ENCODE measurements around the gene TTN.

Gene TTN

DNA sequence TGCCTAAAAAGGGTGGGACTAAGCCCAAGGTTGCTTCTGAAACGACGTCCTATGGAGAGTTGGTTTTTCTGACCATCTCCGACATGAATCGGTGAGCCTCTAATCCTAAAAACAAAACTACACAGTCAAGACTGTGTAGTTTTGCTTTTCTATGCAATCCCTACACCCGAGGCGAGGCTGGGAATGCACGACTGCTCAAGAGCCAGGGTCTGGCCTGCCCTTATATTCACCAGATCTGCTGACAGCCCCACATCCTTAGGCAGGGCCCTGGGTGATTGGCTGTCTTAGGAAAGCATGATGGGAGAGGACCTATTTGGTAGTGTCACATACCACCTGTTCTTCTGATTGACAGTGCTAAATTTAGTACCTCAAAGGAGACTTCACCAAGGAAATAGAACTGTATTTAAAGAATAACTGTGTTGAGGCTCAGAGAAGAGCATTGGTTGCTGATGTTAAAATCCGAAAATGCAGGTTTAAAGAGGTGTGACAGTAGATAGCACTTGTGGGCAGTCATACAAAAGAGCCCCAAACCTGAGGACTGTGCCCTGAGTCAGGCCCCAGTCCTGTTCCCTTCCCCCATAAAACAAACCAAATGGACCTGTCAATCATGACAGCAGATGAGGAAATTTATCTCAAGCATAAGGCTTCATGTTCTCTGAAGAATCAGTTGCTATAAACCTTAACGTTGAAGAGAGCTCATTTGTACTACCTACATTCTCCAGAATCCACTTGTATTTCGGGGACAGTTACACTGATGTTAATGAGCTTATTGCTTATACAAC, at the start of gene TTN:
TTN (minus strand) TSS at position 197 of the 782 bp plus-strand sequence. CDS start 2,781 bp downstream, outside the sequence.
- no peak for DNase-seq (ENCODE audit: low spot score)
- no peak for FAIRE-seq

DNA sequence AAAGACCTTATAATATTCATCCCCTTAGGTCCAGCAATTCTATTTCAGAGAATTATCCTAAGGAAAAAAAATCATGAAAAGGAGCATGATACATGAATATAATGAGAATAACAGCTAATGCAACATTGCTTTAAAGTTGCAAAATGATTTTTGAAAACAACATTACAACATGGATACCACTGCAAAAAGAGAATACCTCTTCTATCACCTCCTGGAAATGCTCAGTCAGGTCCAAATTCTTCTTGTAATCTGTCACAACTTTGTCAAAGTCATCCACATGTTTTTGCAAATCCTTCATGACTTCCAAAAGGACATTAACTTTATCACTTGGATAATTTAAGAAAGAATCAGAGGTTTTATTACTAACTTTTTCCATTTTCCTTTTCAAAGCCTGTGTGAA, 47.9 kb upstream of the TTN start:
- no peak for DNase-seq (ENCODE audit: low spot score)

DNA sequence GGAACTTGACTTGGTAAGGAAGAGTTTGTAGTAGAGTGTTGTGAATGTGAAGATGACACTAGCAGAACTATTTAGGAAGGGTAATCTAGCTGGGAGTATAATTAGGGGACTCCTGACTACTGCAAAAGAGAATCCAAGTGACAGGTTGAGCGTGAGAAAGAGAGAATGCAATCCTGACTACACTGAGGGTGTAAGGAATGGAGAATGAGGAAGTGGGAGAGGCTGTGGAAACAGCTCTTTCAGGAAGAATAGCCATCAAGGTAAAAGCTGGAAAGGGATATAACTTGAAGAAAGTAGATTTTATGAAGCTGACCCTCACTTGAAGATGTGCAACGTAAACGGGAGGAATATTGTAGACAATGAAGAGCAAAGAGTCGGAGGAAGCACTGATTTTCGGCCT, 41.1 kb upstream of the TTN start:
- FAIRE-seq = no peak
- no peak for DNase-seq (ENCODE audit: low spot score)

More for the DNA sequence above, 47.9 kb upstream of the TTN start:
- no peak for FAIRE-seq

DNA sequence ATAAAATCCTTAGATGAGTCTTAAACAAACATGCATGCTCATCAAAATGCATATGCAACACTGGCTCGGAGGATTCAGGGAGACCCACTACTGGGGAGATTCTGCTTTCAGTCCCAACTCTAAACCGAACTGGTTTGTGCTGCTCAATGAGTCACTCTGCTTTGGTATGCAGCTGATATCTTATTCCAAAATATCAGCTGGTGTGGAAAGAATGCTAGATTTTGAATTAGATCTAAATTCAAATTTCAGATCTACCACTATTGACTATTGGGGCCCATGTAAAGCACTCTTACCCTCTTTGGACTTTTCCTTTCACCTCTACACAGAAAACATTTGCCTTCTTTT, 39.2 kb upstream of the TTN start:
- no peak for FAIRE-seq
- no peak for DNase-seq (ENCODE audit: low spot score)

DNA sequence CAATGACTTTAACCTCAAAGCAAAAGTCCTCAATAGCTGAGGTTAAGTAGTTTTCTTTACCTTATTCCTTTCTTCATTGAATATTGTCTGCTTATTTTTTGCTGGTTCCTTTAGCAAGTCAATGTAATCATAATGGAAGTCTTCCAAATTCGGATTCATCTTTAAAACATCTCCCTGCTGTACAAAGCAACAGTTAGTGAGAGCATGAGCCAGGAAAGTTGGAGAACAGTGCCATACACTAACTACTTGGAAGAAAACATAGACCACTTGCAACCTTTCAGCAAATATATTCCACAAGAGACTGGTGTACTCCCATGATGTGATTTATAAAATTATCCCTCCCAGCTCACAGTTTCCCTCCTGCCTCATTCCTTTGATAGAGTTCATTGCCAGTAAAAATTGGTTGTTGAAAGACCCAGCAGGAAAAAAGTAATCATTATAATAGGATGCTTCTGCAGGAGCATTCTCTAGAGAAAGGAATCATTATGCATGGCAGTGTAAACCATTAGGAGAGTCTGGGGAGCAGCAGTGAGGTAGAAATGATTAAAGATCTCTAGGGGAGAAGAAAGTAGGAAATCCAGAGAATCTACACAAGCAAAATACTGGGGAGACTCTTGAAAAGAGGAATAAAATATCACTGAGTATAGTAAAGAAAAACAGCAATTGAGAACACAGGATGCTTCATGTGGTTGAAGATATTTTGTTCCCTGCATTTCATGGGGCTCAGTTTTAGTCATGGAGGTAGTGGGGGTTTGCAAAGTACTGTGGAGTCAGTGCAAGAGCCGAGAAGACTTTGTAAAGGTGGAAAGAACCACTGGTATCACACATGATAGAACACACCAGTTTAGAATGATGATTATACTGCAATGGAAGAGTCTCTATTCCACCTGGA, 38.6 kb upstream of the TTN start:
- FAIRE-seq = no peak
- DNase-seq (ENCODE audit: low spot score) = no peak

DNA sequence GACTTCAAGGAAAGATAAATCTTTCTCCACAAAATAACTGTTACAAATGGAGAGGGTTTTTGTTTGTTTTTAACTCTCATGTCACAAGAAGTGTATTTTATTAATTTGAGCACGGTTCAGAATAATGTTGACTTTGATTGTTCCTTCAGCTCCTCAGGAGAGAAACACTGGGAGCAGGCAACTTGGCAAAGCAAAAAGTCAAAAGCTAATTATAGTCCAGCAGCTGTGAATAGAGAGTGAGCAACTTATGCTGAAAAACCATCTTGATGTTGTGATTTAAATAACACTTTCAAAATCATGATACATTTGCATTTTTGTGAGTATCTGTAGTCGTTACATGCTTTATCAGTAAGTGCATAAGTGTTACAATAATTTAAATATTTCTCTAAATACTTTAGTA, 37.5 kb upstream of the TTN start:
- no peak for DNase-seq (ENCODE audit: low spot score)
- no peak for FAIRE-seq

DNA sequence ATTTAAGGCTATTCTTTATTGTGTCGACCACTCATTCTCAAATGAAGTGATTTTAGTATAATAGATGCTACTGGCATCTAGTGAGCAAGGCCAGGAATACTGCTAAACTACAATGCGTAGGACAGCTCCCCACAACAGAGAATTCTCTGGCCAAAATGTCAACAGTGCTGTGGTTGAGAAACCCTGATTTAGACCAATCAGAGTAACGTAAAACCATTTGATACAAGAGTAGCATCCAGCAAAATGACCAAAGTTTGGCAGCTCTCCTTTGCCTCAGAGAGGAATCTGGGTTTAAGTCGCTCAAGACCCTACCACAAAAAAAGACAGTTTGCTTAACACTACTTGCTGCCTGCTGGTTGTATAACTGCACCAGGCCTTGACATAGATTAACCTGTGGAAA, 37.0 kb upstream of the TTN start:
- FAIRE-seq = no peak
- no peak for DNase-seq (ENCODE audit: low spot score)

DNA sequence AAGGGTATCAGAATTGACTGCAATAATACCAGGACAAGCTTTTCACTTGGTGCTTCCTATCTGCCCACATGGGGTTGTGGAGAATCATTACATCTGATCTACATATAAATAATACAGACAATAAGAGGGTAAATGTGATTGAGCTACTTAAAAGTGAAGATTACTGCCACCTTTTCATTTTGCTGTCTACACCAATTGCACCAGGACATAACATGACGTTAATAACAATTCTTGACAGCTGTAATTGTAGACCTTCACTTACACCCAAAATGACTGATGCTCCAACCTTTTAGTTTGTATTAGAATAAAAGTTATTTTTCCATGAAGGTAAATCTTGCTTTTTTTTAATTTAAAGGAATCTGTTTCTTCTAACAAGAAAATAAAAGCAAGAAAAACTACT, 36.5 kb upstream of the TTN start:
- DNase-seq (ENCODE audit: low spot score) = no peak

DNA sequence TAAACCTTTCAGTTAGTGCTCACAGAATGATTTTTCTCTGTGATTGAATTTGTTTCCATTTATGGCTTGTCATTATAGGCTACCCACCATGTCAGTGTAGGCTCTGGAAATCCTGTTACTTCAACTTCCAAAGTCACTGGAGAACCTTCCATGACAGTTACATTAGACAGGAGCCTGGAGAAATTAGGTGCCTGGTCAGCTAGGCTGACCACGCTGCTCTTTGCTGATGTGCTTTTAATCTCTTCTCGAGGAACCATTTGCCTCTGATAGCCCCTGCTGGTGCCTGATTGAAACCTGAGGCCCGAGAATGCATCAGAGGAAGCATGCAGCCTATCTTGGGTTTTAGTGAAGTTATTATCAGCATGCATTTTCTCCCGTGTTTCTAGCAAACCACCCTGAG, 29.6 kb upstream of the TTN start:
- FAIRE-seq (no peak), DNase-seq (ENCODE audit: low spot score) (no peak)

More for the DNA sequence above, 36.5 kb upstream of the TTN start:
- FAIRE-seq = no peak

DNA sequence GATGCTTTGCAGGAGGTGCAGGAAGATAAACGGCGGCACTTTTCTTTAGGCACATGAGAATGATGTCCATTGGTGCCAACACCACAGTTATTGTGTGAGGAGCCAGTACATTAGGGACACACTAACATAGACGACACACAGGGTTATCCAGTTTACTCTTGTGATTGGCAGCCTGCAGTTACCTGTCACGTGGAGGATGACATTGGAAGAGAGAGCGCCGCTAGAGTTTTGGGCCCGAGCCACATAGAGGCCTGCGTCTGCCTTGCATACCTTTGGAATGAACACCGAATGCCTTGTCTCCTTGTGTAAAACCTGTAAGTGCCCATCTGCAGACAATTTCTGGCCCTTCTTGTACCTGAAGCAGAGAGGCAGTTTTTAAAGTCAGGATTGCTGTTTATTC, 26.9 kb upstream of the TTN start:
- DNase-seq (ENCODE audit: low spot score) (no peak), FAIRE-seq (no peak)

DNA sequence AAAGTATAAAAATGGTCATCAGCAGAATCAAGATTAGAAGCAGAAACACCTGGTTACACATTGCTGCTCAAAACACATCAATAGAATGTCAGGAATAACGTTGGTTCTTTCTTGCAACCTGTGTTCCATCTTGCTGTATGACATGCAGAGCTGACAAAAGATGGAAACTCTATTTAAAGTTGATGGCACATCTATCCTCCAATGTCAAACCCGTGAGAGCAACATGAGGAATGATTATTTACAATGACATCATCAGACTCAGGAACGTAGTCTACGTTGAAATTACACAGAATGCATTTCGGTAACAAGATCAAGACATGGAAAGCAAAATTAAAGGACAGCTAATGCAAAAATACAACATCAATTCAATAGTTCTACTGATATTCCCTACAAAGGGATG, 26.2 kb upstream of the TTN start:
- no peak for FAIRE-seq
- DNase-seq (ENCODE audit: low spot score) = no peak

DNA sequence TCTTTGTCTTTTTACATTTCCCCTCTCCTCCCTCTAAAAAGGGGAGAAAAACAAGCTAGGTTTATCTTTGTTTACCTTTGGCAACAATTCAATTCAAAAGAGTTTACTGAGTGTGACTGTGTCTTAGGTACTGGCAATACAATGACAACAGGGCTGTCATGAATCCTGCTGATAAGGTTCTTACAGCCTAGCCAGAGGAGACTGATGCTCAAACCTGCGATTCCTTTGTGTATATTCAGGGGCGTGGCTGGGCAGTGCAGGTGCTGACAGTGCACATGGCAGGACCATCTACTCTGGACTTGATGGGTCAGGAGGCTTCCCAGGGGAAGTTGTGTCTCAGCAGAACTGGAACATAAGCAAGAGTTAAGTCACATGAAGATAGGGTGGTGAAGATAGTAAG, 23.2 kb upstream of the TTN start:
- DNase-seq (ENCODE audit: low spot score) (no peak), FAIRE-seq (no peak)

DNA sequence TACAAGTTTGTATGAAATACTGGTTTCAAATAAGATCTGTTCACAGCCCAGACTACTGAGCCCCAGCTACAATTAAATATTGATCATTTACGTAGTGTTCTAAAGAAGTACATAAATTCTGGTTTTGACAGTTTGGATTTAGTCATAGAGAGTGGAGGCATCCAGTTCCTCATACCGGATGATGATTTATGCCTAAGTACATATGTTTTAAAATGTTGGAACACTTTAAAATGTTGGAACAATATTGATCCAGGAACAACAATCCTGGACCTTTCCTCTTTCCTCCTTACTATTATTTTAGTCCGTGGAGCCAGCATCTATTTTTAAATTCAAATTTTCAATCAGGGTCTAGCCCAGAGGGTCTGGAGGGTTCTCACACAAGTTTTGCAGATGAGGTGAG, 22.8 kb upstream of the TTN start:
- DNase-seq (ENCODE audit: low spot score) (no peak), FAIRE-seq (no peak)

DNA sequence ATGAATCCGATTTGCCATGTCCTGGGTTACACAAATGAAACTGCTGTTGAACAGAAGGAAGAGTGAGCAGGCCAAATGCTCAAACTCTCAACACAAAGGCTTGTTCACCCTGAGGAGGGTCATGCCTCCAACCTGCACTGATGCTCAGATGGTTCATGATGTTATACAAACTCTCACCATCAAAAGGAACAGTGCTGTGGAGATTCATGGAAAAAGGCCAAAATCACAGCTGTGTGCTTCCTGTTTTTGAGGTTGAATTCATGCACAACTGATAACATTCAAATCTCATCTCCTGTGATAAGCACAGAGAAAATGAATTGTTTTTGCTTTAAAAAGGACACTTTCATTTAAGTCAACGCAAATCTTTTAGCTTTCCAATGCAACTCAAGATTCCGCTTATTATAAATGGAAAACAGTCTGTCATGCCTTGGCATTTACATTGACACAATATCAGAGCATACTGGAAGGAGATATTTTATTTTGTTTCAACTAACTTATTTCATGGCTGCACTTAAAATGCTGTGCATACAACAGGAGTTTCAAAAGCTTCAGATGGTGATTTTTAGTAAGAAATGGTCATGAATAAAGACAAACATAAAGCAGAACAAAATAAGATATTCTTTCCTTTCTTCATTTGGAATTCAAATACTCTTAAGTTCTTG, 22.2 kb upstream of the TTN start:
- DNase-seq (ENCODE audit: low spot score) = no peak
- no peak for FAIRE-seq

DNA sequence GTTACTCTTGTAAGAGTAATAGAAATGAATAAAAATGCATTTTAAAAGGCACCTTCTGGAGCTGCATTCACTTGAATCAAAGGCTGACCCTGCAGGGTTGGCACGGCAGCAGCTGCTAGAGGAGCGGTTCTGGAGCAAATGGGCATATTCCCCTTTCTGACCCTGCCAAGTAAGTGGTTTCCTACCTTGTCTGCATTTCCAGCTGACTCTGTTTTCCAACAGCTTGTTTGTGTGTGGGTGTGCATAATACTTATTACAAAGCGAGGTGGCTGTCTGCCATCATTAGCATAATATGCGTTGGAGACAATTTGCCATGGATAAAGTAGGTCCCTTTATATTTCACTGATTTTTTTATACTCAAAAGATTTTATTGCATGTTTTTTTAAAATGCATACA, 21.3 kb upstream of the TTN start:
- no peak for DNase-seq (ENCODE audit: low spot score)
- FAIRE-seq = no peak

DNA sequence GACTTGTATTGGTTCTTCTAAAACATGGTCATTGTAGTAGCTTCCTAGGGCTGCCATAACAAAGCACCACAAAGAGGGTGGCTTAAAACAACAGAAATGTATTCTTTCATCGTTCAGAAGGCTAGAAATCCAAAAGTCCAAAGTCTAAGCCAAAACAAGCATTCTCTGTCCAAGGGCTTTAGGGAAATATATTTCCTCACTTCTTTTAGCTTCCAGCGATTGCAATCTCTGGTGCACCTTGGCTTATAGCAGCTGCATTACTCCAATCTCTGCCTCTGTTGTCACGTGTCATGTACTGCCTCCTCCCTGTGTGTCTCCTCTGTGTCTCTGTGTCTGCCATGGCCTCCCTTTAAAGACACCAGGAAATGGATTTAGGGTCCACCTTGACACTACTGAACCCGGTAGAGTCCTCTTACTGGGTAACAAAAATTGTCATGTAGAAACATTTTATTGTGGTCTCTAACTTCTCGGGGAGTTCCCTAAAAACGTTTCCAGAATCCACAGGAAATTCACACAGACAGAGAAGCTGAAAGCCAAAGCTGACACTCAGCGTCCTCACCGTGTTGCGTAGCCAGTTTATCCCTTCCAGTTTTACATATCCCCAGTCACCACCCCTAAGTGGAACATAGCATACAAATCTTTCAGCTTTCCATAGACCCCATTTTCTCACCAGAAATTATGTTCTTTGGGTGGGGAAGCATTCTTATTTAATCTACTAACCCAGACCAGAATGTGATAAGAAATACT, 20.7 kb upstream of the TTN start:
- DNase-seq (ENCODE audit: low spot score) (no peak), FAIRE-seq (no peak)

DNA sequence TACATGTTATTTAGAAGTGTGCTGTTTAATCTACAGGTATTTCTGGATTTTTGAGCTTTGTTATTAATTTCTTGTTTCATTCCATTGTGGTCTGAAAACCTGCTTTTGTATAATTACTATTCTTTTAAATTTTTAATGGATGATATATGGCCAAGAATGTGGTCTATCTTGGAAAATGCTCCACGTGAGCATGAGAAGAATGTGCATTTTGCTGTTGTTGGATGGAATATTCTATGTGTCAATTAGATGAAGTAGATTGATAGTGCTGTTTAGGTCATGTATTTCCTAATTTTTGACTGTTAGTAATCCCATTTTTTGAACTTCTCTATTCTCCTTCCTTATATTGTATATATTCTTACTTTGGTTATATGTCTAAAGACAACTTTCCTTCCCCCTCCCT, 19.9 kb upstream of the TTN start:
- FAIRE-seq (no peak), DNase-seq (ENCODE audit: low spot score) (no peak)

DNA sequence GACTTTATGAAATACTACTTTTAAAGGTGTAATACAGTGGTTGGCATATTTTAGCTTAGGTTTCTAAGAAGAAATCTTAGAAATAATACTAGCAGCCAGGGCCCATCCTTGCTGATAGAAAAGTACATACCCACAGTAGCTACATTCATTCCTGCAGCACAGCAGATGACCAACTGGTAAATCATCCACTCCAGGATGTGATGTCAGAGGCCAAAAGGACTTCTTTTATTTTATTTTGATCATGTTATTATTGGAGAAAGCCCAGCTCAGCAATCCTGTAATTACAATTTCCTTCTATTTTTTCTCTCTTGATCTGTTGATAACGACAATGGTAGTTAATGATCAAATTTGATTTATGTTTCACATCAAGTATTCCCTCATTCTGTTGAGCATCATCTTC, 18.0 kb upstream of the TTN start:
- no peak for FAIRE-seq

DNA sequence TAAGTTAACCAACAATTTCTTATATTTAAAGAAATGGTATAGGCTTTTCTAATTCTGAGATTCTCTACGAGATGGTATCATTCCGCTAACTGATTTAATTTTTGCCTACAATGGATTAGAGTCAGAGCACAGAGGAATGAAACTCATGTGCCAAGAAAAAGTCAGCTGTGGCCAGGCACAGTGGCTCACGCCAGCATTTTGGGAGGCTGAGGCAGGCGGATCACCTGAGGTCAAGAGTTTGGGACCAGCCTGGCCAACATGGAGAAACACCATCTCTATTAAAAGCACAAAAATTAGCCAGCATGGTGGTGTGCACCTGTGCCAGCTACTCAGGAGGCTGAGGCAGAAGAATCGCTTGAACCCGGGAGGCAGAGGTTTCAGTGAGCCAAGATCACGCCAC, 17.0 kb upstream of the TTN start:
- DNase-seq (ENCODE audit: low spot score) (no peak), FAIRE-seq (no peak)

More for the DNA sequence above, 18.0 kb upstream of the TTN start:
- no peak for DNase-seq (ENCODE audit: low spot score)

DNA sequence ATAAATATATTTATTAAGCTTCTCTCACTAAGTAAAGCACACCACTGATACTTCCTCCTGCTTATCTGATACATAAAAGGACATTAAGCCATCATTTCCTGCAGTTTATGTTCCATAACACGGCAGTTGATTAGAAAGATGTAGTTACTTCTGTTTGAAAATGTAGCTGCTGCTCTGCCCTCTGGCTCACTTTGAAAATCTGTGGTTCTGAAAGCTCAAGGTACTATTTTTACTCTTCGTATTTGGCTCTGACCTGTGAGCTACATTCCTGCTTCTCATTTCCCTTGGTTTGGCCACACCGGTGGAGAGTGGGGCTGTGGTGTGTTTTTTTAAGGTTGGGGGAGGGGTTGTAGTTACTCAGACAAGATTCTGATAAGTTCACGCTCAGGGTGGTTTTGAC, 12.8 kb upstream of the TTN start:
- FAIRE-seq (no peak), DNase-seq (ENCODE audit: low spot score) (no peak)

DNA sequence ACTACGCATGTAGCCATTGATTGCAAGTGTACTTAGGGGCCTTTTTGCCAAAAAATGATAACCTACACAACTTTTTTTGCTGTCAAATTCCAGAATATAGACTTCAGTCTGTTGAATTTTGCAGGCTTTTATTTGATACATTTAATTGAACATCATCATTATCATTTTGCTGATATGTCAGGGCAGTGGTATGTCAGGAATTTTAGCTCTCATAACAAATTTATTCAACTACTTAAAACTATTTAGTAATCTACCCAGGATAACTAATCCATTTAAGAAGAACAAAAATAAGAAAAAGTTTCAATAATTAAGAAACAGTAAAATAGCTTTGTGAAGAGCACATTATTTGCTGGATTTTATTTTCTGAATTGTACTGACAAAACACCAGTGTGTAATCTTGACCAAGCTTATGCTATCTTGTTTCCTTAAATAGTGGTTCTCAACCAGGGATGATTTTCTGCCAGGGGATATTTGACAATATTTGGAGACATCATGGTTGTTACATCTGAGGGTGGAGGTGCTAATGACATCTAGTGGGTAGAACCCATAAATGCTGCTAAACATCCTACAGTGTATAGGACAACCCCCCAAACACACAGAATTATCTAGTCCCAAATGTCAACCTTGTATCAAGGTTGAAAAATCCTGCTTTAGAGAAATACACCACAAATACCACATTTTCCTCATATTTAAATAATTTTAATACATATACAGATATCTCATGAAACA, 12.1 kb upstream of the TTN start:
- FAIRE-seq = no peak
- no peak for DNase-seq (ENCODE audit: low spot score)

Measured in RCC 7860 (cell line).